ENCODE measurements around the gene RNF103.

Gene RNF103

GRCh38 chr2:86557836-86558235, 65.8 kb downstream of the RNF103 start:
- no peak overlapping the region for H3K27ac ChIP-seq
- no peak overlapping the region for H3K4me2 ChIP-seq
- peaks cover 13% of the 10 kb centered on the region; the same call in 1 of the 2 replicates for H4K20me1 ChIP-seq
- H3K27me3 ChIP-seq, result no peaks in the 10 kb centered on the region
- peaks cover 47% of the 10 kb centered on the region for H3K36me3 ChIP-seq
- no peak overlapping the region for H3K9ac ChIP-seq
- peaks cover 16% of the 10 kb centered on the region for H3K9me3 ChIP-seq
- peaks cover 15% of the 10 kb centered on the region for H3K4me1 ChIP-seq
- H3K4me3 ChIP-seq, result no peak overlapping the region
- no peak for TF ChIP-seq Cebpa-rat (IDR thresholded peaks at IDR 0.05)

GRCh38 chr2:86556508-86556907, 67.2 kb downstream of the RNF103 start:
- TF ChIP-seq Cebpa-rat (IDR thresholded peaks at IDR 0.05), result no peak
- Histone ChIP-seq H3K27me3 (no peaks in the 10 kb centered on the region), H3K4me3 (no peak overlapping the region), H3K27ac (no peak overlapping the region), H3K4me1 (peaks cover 5% of the 10 kb centered on the region), H3K9ac (no peak overlapping the region), H3K9me3 (peaks cover 28% of the 10 kb centered on the region), H3K4me2 (no peak overlapping the region), H4K20me1 (peaks cover 13% of the 10 kb centered on the region; the same call in 1 of the 2 replicates), H3K36me3 (peaks cover 51% of the 10 kb centered on the region)

Data from BLaER1 (cell line).